HCT116 (cell line): ENCODE data around the gene SYNJ2. TPM values are rescaled to one million over a fixed set of nuclear protein-coding genes. Genes with fewer than 3 reads are reported as not detected.

ENCODE experiments used
- ATAC-seq: fragments of 200-7000 bp; cut with Tn5 transposase; 2 replicates; pipeline ENCODE4 v1.9.1; 2020; ENCODE audit warnings: mild to moderate bottlenecking, moderate library complexity
- BruUV-seq: library from RNA; stranded (reverse); fragments of 400-500 nt; replicated peaks from 2 replicates; lab custom pipeline; 2021; lab: Mats Ljungman, UMichigan
- CTCF ChIA-PET: fragments of 300-600 bp; sonication (Branson Sonifier 250); formaldehyde crosslinking; loops from one replicate; lab custom pipeline; 2021; ENCODE audit warnings: antibody characterized with exemption; lab: Charles Lee
- POLR2A ChIA-PET: fragments of 300-600, 350-600 bp; sonication (Branson Sonifier 250); formaldehyde crosslinking; loops from one replicate; lab custom pipeline; 2021; ENCODE audit warnings: antibody characterized with exemption; lab: Charles Lee
- RAD21 ChIA-PET, 2 experiments: fragments of 300-600 bp; sonication (Branson Sonifier 250); formaldehyde crosslinking; loops; one replicate each; lab custom pipeline; 2023; ENCODE audit warnings: low total read pairs in 2 of 2; ENCODE audit not compliant: uncharacterized antibody in 2 of 2, unreplicated experiment in 2 of 2, low non-redundant PET in 1 of 2; lab: Charles Lee
- DNase-seq: peaks from one replicate; pipeline ENCODE4 v3.0.0-alpha.2; 2010; ENCODE audit warnings: low read depth, low spot score
- H2AFZ ChIP-seq: fragments of 200-600 bp; shearing (Covaris generic), sonication (generic); 2 replicates; pipeline ENCODE4 v1.6.1; 2017; ENCODE audit warnings: low read depth, mixed run types, mixed read lengths, antibody characterized with exemption, low read length; ENCODE audit not compliant: poor library complexity, severe bottlenecking
- H3K27ac ChIP-seq: 2 replicates; pipeline ENCODE4 v1.5.1; 2012; ENCODE audit warnings: low read depth, low read length
- H3K27me3 ChIP-seq: fragments of 200-600 bp; sonication (generic); 2 replicates; pipeline ENCODE4 v1.6.1; 2016; ENCODE audit warnings: mixed run types, low read length, mixed read lengths; ENCODE audit not compliant: insufficient read depth
- H3K36me3 ChIP-seq, 2 experiments: fragments of 200-500 bp in 1 of 2; fragments of 200-600 bp in 1 of 2; sonication (Bioruptor generic) in 1 of 2; sonication (generic) in 1 of 2; 2 replicates each; pipeline versions ENCODE4 v1.5.1 to v1.6.1; 2014 to 2016; ENCODE audit warnings: low read length in 2 of 2, inconsistent platforms in 1 of 2, mixed read lengths in 1 of 2, mixed run types in 1 of 2; ENCODE audit not compliant: insufficient read depth in 2 of 2, control insufficient read depth in 1 of 2
- H3K4me1 ChIP-seq, 2 experiments: fragments of 200-600 bp in 1 of 2; sonication (generic) in 1 of 2; 2 replicates each; pipeline versions ENCODE4 v1.5.1 to v1.6.1; 2012 to 2017; ENCODE audit warnings: low read length in 2 of 2, inconsistent platforms in 1 of 2, mild to moderate bottlenecking in 1 of 2, mixed read lengths in 1 of 2, mixed run types in 1 of 2, moderate library complexity in 1 of 2; ENCODE audit not compliant: insufficient read depth in 2 of 2, control insufficient read depth in 1 of 2
- H3K4me2 ChIP-seq: fragments of 200-600 bp; sonication (generic); 2 replicates; pipeline ENCODE4 v1.6.1; 2017; ENCODE audit warnings: mixed run types, low read length, mixed read lengths
- H3K4me3 ChIP-seq, 2 experiments: fragments of 200-600 bp in 1 of 2; sonication (generic) in 1 of 2; replicated peaks in 1 of 2; 2 replicates each; pipeline ENCODE4 v1.5.1; 2011 to 2016; ENCODE audit warnings: low read length in 2 of 2, control low read depth in 1 of 2, low read depth in 1 of 2, mild to moderate bottlenecking in 1 of 2, mixed read lengths in 1 of 2, mixed run types in 1 of 2
- H3K79me2 ChIP-seq: fragments of 200-600 bp; sonication (generic); 2 replicates; pipeline ENCODE4 v1.6.1; 2017; ENCODE audit warnings: mild to moderate bottlenecking, mixed run types, low read length, moderate library complexity, mixed read lengths; ENCODE audit not compliant: insufficient read depth
- H3K9ac ChIP-seq: fragments of 200-600 bp; sonication (generic); 2 replicates; pipeline ENCODE4 v1.6.1; 2016; ENCODE audit warnings: low read length, mixed read lengths
- H3K9me2 ChIP-seq: fragments of 200-600 bp; sonication (generic), shearing (Covaris generic); 2 replicates; pipeline ENCODE4 v1.6.1; 2017; ENCODE audit warnings: mixed run types, mild to moderate bottlenecking, moderate library complexity; ENCODE audit not compliant: insufficient read depth
- H3K9me3 ChIP-seq, 2 experiments: fragments of 200-500 bp in 1 of 2; fragments of 200-600 bp in 1 of 2; sonication (Bioruptor generic) in 1 of 2; sonication (generic) in 1 of 2; 2 replicates each; pipeline ENCODE4 v1.6.1; 2014 to 2017; ENCODE audit warnings: low read length in 2 of 2, mixed read lengths in 2 of 2, inconsistent platforms in 1 of 2, low read depth in 1 of 2, mild to moderate bottlenecking in 1 of 2, mixed run types in 1 of 2, moderate library complexity in 1 of 2; ENCODE audit not compliant: control insufficient read depth in 1 of 2, insufficient read depth in 1 of 2
- H4K20me1 ChIP-seq: fragments of 200-600 bp; sonication (generic), shearing (Covaris generic); 2 replicates; pipeline ENCODE4 v1.6.1; 2017; ENCODE audit warnings: mixed run types, mild to moderate bottlenecking, moderate library complexity; ENCODE audit not compliant: insufficient read depth
- CBX3 ChIP-seq: IDR thresholded peaks from 2 replicates; pipeline ENCODE4 v1.6.1; 2012; ENCODE audit warnings: low read depth
- CEBPB ChIP-seq: IDR thresholded peaks from 2 replicates; pipeline ENCODE4 v1.6.1; 2012; ENCODE audit warnings: low read depth
- ELF1 ChIP-seq: IDR thresholded peaks from 2 replicates; pipeline ENCODE4 v1.6.1; 2012; ENCODE audit warnings: low read depth, borderline replicate concordance
- EZH2 ChIP-seq: fragments of 200-600 bp; sonication (generic); IDR thresholded peaks from 2 replicates; pipeline ENCODE4 v1.6.1; 2017; ENCODE audit warnings: antibody characterized with exemption, mixed run types
- EZH2phosphoT487 ChIP-seq: fragments of 200-600 bp; IDR thresholded peaks from 2 replicates; pipeline ENCODE4 v1.6.1; 2018; ENCODE audit warnings: antibody characterized with exemption, borderline replicate concordance
- FOSL1 ChIP-seq: IDR thresholded peaks from 2 replicates; pipeline ENCODE4 v1.6.1; 2012; ENCODE audit warnings: low read depth
- JUND ChIP-seq: IDR thresholded peaks from 2 replicates; pipeline ENCODE4 v1.6.1; 2012
- POLR2A ChIP-seq: IDR thresholded peaks from 2 replicates; pipeline ENCODE4 v1.7.0; 2011; ENCODE audit warnings: borderline replicate concordance; ENCODE audit not compliant: insufficient read depth, insufficient read length; ENCODE audit errors: extremely low read depth
- POLR2AphosphoS5 ChIP-seq: IDR thresholded peaks from 2 replicates; pipeline ENCODE4 v1.6.1; 2011; ENCODE audit warnings: mild to moderate bottlenecking, low read depth, low read length, moderate library complexity
- SIN3A ChIP-seq: IDR thresholded peaks from 2 replicates; pipeline ENCODE4 v1.6.1; 2012; ENCODE audit warnings: low read depth
- TCF7L2 ChIP-seq: IDR thresholded peaks from 2 replicates; pipeline ENCODE4 v1.7.0; 2011; ENCODE audit warnings: borderline replicate concordance, inconsistent platforms; ENCODE audit not compliant: insufficient read depth, insufficient read length; ENCODE audit errors: extremely low read depth
- YY1 ChIP-seq: IDR thresholded peaks from 2 replicates; pipeline ENCODE4 v1.6.1; 2011; ENCODE audit warnings: low read length, low read depth, moderate library complexity, mild to moderate bottlenecking; ENCODE audit not compliant: insufficient replicate concordance; ENCODE audit errors: extremely low read depth
- ZNF274 ChIP-seq: fragments of 200-500 bp; sonication (Bioruptor generic); IDR thresholded peaks from 2 replicates; pipeline ENCODE4 v1.6.1; 2014; ENCODE audit warnings: mild to moderate bottlenecking, low read depth, low read length, inconsistent platforms
- intact Hi-C: fragments of 100-400 bp; cut with micrococcal nuclease; formaldehyde crosslinking; loops from 2 replicates; pipeline ENCODE4 v1.10.0; 2022
- total RNA-seq: library from RNA; stranded (reverse); gene quantifications from one replicate; pipeline ENCODE4 v1.2.1, GENCODE V29; 2021; ENCODE audit not compliant: unreplicated experiment
- TF ChIP-seq, protein P1 (sequence below): IDR thresholded peaks from 2 replicates; pipeline ENCODE4 v1.6.1; 2011; ENCODE audit warnings: mild to moderate bottlenecking, low read length, moderate library complexity; ENCODE audit not compliant: insufficient replicate concordance; ENCODE audit errors: extremely low read depth
- TF ChIP-seq, protein P2 (sequence below), 3 experiments: fragments of 200-600 bp in 1 of 3; sonication (generic) in 1 of 3; IDR thresholded peaks in 2 of 3; conservative IDR thresholded peaks in 1 of 3; 2 replicates each; pipeline ENCODE4 v1.5.1; 2012 to 2017; ENCODE audit warnings: low read depth in 2 of 3, low read length in 2 of 3, antibody characterized with exemption in 1 of 3, borderline replicate concordance in 1 of 3, control low read depth in 1 of 3, mild to moderate bottlenecking in 1 of 3, mixed read lengths in 1 of 3, mixed run types in 1 of 3, moderate library complexity in 1 of 3; ENCODE audit not compliant: insufficient read depth in 1 of 3

Gene SYNJ2
- total RNA-seq, 1 experiment from 2014 or later: 23.9 TPM

DNA sequence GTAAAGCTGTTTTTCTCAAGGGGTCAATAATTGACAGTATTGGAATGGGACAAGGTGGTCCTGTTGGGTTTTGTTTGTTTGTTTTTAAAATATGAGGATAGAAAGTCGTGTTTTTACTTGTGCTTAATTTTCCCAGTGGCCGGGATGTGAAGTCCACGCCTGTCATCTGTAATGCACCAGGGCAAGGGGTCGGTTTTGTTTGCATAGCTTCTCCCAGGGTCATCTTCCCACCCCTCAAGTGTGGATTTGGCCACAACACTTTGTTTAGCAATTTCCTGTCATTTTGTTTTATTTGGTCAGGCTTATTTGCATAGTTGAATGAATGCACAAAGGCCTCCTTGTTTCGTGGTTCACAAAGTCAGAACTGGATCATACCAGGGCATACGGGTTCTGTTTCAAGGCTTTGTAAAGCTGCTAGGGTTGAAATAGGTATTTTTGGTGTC is 29.8 kb downstream of the SYNJ2 start (continued):
- TF ChIP-seq, protein P1, sequence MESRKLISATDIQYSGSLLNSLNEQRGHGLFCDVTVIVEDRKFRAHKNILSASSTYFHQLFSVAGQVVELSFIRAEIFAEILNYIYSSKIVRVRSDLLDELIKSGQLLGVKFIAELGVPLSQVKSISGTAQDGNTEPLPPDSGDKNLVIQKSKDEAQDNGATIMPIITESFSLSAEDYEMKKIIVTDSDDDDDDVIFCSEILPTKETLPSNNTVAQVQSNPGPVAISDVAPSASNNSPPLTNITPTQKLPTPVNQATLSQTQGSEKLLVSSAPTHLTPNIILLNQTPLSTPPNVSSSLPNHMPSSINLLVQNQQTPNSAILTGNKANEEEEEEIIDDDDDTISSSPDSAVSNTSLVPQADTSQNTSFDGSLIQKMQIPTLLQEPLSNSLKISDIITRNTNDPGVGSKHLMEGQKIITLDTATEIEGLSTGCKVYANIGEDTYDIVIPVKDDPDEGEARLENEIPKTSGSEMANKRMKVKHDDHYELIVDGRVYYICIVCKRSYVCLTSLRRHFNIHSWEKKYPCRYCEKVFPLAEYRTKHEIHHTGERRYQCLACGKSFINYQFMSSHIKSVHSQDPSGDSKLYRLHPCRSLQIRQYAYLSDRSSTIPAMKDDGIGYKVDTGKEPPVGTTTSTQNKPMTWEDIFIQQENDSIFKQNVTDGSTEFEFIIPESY: no peak
- no peak for TF ChIP-seq TCF7L2

DNA sequence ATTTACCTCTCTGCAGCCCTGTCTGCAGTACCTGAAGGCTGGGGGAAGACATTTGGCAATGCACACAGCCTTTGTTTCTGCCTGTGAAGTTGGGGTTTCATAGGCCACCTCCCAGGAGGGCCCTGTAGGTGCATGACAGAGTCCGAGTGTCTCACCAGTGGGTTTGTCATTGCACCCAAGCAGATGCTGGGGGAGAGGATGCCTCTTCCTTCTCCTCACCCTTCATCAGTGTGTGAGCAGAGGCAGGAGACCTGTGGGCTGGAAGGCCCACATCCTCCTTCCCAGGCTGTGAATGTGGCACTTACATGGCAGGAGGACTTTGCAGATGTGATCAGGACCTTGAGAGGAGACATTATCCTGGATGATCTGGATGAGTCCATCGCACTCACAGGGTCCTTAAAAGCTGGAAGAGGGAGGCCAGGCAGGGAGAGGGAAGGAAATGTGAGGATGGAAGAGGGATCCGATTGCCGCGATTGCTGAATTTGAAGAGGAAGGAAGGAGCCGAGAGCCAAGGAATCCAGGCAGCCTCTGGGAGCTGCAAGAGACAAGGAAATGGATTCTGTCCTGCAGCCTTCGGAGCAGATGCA is 30.4 kb downstream of the SYNJ2 start:
- no TSS peak for BruUV-seq
- TF ChIP-seq, protein P1: no peak
- TF ChIP-seq POLR2A (no peak), JUND (no peak), CEBPB (no peak), CBX3 (no peak), EZH2phosphoT487 (no peak), ELF1 (no peak), ZNF274 (no peak), YY1 (no peak), POLR2AphosphoS5 (no peak), SIN3A (no peak), EZH2 (no peak), FOSL1 (no peak), TCF7L2 (no peak)
- TF ChIP-seq, protein P2, sequence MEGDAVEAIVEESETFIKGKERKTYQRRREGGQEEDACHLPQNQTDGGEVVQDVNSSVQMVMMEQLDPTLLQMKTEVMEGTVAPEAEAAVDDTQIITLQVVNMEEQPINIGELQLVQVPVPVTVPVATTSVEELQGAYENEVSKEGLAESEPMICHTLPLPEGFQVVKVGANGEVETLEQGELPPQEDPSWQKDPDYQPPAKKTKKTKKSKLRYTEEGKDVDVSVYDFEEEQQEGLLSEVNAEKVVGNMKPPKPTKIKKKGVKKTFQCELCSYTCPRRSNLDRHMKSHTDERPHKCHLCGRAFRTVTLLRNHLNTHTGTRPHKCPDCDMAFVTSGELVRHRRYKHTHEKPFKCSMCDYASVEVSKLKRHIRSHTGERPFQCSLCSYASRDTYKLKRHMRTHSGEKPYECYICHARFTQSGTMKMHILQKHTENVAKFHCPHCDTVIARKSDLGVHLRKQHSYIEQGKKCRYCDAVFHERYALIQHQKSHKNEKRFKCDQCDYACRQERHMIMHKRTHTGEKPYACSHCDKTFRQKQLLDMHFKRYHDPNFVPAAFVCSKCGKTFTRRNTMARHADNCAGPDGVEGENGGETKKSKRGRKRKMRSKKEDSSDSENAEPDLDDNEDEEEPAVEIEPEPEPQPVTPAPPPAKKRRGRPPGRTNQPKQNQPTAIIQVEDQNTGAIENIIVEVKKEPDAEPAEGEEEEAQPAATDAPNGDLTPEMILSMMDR (IDR thresholded peaks at IDR 0.05 in 2 of 3, conservative IDR thresholded peaks at IDR 0.05 in 1 of 3; ENCODE audit: borderline replicate concordance in 1 of 3, insufficient read depth in 1 of 3, low read depth in 2 of 3, low read length in 2 of 3): no peak

More for the DNA sequence above, 30.4 kb downstream of the SYNJ2 start:
- ChIA-PET RAD21 (no interaction called here), POLR2A (no interaction called here), CTCF (no interaction called here)
- Histone ChIP-seq H3K36me3 (no peaks in the 10 kb centered on the region), H3K27me3 (no peaks in the 10 kb centered on the region), H4K20me1 (no peaks in the 10 kb centered on the region), H3K79me2 (peaks cover 66% of the 10 kb centered on the region), H3K4me3 (no peak overlapping the region), H2AFZ (no peak overlapping the region), H3K4me2 (no peak overlapping the region), H3K27ac (no peak overlapping the region), H3K9me3 (no peaks in the 10 kb centered on the region), H3K9ac (no peak overlapping the region), H3K9me2 (no peaks in the 10 kb centered on the region), H3K4me1 (peaks cover 8 to 11% of the 10 kb centered on the region in 2 experiments)
- no peak for DNase-seq
- intact Hi-C loops: no loop called here
- ATAC-seq: no peak
